HepG2 (cell line): ENCODE data around the gene CLASP2. TPM values are rescaled to one million over a fixed set of nuclear protein-coding genes. Genes with fewer than 3 reads are reported as not detected.

Experiments used
- LCORL ChIP-seq, 2 experiments: fragments of 450-650 bp in 1 of 2; sonication (generic) in 1 of 2; formaldehyde crosslinking in 1 of 2; IDR thresholded peaks; 2 replicates each; pipeline versions ENCODE4 v1.5.0 to v1.6.1; 2017 to 2020; ENCODE audit warnings: antibody characterized with exemption in 1 of 2, missing genetic modification reagents in 1 of 2
- MYC ChIP-seq: sonication (generic); formaldehyde crosslinking; IDR thresholded peaks from 2 replicates; pipeline ENCODE4 v1.9.0; 2021; ENCODE audit warnings: missing genetic modification reagents, borderline replicate concordance
- NKX3-1 ChIP-seq: sonication (generic); formaldehyde crosslinking; IDR thresholded peaks from 2 replicates; pipeline ENCODE4 v1.5.0; 2020; ENCODE audit warnings: missing genetic modification reagents
- PHF20 ChIP-seq: sonication (generic); formaldehyde crosslinking; IDR thresholded peaks from 2 replicates; pipeline ENCODE4 v1.5.0; 2020; ENCODE audit warnings: mild to moderate bottlenecking, missing genetic modification reagents
- POLR2AphosphoS5 ChIP-seq: IDR thresholded peaks from 2 replicates; pipeline ENCODE4 v1.6.1; 2012; ENCODE audit warnings: low read depth, low read length
- SNAPC2 ChIP-seq: sonication (generic); formaldehyde crosslinking; IDR thresholded peaks from 2 replicates; pipeline ENCODE4 v1.8.1; 2022; ENCODE audit warnings: mild to moderate bottlenecking, missing genetic modification reagents
- TCF7 ChIP-seq: sonication (generic); IDR thresholded peaks from 2 replicates; pipeline ENCODE4 v1.6.1; 2016; ENCODE audit warnings: antibody characterized with exemption, low read depth
- ZFYVE20 ChIP-seq: sonication (generic); formaldehyde crosslinking; IDR thresholded peaks from 2 replicates; pipeline ENCODE4 v1.8.0; 2023; ENCODE audit warnings: low read depth, mild to moderate bottlenecking, moderate library complexity, missing genetic modification reagents, borderline replicate concordance
- ZNF749 ChIP-seq: sonication (generic); formaldehyde crosslinking; IDR thresholded peaks from 2 replicates; pipeline ENCODE4 v1.8.0; 2022; ENCODE audit warnings: mild to moderate bottlenecking, missing genetic modification reagents, moderate library complexity, borderline replicate concordance
- ZZZ3 ChIP-seq: sonication (generic); formaldehyde crosslinking; IDR thresholded peaks from 2 replicates; pipeline ENCODE4 v1.4.0; 2020; ENCODE audit warnings: missing genetic modification reagents, mild to moderate bottlenecking, borderline replicate concordance
- polyA plus RNA-seq, 8 experiments: library from polyadenylated mRNA; depleted of rRNA in 3 of 8; stranded (reverse) in 7 of 8; unstranded in 1 of 8; fragments of >200 nt; fragmentation: Illumina TruSeq in 4 of 8; extraction: Trizol in 4 of 8; gene quantifications; 2 replicates each; pipeline versions ENCODE4 v1.2.1 to v1.2.3, GENCODE V29; 2011 to 2016; ENCODE audit warnings: low read depth in 4 of 8, missing spikeins in 1 of 8, mixed read lengths in 1 of 8; ENCODE audit not compliant: insufficient read depth in 1 of 8
- total RNA-seq, 5 experiments: library from RNA; depleted of rRNA; stranded (reverse); fragments of >200 nt; fragmentation: Illumina TruSeq; extraction: Trizol; gene quantifications; 2 replicates each; pipeline ENCODE4 v1.2.3, GENCODE V29; 2016; ENCODE audit warnings: low read depth in 1 of 5
- TF ChIP-seq, protein P1 (sequence below): sonication (generic); formaldehyde crosslinking; IDR thresholded peaks from 2 replicates; pipeline ENCODE4 v1.5.1; 2020; ENCODE audit warnings: missing genetic modification reagents, mild to moderate bottlenecking, borderline replicate concordance
- TF ChIP-seq, protein P2 (sequence below): sonication (generic); formaldehyde crosslinking; IDR thresholded peaks from one replicate; pipeline ENCODE4 v1.5.1; 2020; ENCODE audit warnings: mild to moderate bottlenecking, missing genetic modification reagents; ENCODE audit errors: not compliant biosample characterization
- TF ChIP-seq, protein P3 (sequence below): IDR thresholded peaks from 2 replicates; pipeline ENCODE4 v1.6.1; 2012; ENCODE audit warnings: inconsistent platforms
- TF ChIP-seq, protein P4 (sequence below): sonication (generic); formaldehyde crosslinking; IDR thresholded peaks from 2 replicates; pipeline ENCODE4 v1.8.0; 2022; ENCODE audit warnings: missing genetic modification reagents, mild to moderate bottlenecking, moderate library complexity, borderline replicate concordance
- TF ChIP-seq, protein P5 (sequence below): fragments of 450-650 bp; IDR thresholded peaks from 2 replicates; pipeline ENCODE4 v1.6.1; 2016

Gene CLASP2
- total and polyA plus RNA-seq, 2 of the 13 experiments (the other 11 are each of a cell fraction or from before 2014, with no cell fraction given) = 15.7 to 34.8 TPM

DNA sequence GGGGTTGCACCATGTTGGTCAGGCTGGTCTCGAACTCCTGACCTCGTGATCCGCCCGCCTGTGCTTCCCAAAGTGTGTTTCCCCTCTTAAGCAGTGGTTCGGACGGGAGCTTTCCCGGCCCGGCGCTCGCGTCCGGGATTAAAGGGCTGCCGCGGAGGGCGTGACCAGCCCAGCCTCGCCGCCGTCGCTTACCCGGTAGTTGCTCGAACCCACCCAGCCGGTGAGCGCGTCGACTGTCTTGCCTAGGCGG lies 513 bp downstream of the CLASP2 start (continued):
- TF ChIP-seq, protein P1, sequence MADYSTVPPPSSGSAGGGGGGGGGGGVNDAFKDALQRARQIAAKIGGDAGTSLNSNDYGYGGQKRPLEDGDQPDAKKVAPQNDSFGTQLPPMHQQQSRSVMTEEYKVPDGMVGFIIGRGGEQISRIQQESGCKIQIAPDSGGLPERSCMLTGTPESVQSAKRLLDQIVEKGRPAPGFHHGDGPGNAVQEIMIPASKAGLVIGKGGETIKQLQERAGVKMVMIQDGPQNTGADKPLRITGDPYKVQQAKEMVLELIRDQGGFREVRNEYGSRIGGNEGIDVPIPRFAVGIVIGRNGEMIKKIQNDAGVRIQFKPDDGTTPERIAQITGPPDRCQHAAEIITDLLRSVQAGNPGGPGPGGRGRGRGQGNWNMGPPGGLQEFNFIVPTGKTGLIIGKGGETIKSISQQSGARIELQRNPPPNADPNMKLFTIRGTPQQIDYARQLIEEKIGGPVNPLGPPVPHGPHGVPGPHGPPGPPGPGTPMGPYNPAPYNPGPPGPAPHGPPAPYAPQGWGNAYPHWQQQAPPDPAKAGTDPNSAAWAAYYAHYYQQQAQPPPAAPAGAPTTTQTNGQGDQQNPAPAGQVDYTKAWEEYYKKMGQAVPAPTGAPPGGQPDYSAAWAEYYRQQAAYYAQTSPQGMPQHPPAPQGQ (CRISPR knock-in tag) = no peak
- TF ChIP-seq ZFYVE20 = no peak
- TF ChIP-seq NKX3-1 = 0 out of 2 replicates have a peak, but pooled peaks have one; percentile 44
- TF ChIP-seq MYC (CRISPR knock-in tag) = peak; percentile 72; the same call in 1 of the 2 replicates
- no peak for TF ChIP-seq LCORL (IDR thresholded peaks at IDR 0.05)
- TF ChIP-seq LCORL (CRISPR knock-in tag; IDR thresholded peaks at IDR 0.05) = no peak
- TF ChIP-seq, protein P2, sequence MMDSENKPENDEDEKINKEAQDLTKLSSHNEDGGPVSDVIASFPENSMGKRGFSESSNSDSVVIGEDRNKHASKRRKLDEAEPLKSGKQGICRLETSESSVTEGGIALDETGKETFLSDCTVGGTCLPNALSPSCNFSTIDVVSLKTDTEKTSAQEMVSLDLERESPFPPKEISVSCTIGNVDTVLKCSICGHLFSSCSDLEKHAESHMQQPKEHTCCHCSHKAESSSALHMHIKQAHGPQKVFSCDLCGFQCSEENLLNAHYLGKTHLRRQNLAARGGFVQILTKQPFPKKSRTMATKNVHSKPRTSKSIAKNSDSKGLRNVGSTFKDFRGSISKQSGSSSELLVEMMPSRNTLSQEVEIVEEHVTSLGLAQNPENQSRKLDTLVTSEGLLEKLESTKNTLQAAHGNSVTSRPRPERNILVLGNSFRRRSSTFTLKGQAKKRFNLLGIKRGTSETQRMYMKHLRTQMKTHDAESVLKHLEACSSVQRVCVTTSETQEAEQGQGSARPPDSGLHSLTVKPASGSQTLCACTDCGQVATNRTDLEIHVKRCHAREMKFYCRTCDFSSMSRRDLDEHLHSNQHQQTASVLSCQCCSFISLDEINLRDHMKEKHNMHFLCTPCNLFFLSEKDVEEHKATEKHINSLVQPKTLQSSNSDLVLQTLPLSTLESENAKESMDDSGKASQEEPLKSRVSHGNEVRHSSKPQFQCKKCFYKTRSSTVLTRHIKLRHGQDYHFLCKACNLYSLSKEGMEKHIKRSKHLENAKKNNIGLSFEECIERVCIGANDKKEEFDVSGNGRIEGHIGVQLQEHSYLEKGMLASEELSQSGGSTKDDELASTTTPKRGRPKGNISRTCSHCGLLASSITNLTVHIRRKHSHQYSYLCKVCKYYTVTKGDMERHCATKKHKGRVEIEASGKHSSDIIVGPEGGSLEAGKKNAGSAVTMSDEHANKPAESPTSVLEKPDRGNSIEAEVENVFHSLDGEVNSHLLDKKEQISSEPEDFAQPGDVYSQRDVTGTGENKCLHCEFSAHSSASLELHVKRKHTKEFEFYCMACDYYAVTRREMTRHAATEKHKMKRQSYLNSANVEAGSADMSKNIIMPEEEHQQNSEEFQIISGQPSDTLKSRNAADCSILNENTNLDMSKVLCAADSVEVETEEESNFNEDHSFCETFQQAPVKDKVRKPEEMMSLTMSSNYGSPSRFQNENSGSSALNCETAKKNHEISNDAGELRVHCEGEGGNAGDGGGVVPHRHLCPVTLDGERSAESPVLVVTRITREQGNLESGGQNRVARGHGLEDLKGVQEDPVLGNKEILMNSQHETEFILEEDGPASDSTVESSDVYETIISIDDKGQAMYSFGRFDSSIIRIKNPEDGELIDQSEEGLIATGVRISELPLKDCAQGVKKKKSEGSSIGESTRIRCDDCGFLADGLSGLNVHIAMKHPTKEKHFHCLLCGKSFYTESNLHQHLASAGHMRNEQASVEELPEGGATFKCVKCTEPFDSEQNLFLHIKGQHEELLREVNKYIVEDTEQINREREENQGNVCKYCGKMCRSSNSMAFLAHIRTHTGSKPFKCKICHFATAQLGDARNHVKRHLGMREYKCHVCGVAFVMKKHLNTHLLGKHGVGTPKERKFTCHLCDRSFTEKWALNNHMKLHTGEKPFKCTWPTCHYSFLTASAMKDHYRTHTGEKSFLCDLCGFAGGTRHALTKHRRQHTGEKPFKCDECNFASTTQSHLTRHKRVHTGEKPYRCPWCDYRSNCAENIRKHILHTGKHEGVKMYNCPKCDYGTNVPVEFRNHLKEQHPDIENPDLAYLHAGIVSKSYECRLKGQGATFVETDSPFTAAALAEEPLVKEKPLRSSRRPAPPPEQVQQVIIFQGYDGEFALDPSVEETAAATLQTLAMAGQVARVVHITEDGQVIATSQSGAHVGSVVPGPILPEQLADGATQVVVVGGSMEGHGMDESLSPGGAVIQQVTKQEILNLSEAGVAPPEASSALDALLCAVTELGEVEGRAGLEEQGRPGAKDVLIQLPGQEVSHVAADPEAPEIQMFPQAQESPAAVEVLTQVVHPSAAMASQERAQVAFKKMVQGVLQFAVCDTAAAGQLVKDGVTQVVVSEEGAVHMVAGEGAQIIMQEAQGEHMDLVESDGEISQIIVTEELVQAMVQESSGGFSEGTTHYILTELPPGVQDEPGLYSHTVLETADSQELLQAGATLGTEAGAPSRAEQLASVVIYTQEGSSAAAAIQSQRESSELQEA (CRISPR knock-in tag) = no peak
- TF ChIP-seq, protein P3, sequence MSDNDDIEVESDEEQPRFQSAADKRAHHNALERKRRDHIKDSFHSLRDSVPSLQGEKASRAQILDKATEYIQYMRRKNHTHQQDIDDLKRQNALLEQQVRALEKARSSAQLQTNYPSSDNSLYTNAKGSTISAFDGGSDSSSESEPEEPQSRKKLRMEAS = no peak; the same call in 1 of the 2 replicates
- no peak for TF ChIP-seq POLR2AphosphoS5
- TF ChIP-seq, protein P4, sequence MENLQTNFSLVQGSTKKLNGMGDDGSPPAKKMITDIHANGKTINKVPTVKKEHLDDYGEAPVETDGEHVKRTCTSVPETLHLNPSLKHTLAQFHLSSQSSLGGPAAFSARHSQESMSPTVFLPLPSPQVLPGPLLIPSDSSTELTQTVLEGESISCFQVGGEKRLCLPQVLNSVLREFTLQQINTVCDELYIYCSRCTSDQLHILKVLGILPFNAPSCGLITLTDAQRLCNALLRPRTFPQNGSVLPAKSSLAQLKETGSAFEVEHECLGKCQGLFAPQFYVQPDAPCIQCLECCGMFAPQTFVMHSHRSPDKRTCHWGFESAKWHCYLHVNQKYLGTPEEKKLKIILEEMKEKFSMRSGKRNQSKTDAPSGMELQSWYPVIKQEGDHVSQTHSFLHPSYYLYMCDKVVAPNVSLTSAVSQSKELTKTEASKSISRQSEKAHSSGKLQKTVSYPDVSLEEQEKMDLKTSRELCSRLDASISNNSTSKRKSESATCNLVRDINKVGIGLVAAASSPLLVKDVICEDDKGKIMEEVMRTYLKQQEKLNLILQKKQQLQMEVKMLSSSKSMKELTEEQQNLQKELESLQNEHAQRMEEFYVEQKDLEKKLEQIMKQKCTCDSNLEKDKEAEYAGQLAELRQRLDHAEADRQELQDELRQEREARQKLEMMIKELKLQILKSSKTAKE (CRISPR knock-in tag) = no peak
- peak; percentile 47; the same call in 1 of the 2 replicates for TF ChIP-seq TCF7
- 0 out of 2 replicates have a peak, but pooled peaks have one; percentile 30 for TF ChIP-seq ZZZ3 (CRISPR knock-in tag)
- no peak for TF ChIP-seq PHF20 (CRISPR knock-in tag)
- TF ChIP-seq, protein P5, sequence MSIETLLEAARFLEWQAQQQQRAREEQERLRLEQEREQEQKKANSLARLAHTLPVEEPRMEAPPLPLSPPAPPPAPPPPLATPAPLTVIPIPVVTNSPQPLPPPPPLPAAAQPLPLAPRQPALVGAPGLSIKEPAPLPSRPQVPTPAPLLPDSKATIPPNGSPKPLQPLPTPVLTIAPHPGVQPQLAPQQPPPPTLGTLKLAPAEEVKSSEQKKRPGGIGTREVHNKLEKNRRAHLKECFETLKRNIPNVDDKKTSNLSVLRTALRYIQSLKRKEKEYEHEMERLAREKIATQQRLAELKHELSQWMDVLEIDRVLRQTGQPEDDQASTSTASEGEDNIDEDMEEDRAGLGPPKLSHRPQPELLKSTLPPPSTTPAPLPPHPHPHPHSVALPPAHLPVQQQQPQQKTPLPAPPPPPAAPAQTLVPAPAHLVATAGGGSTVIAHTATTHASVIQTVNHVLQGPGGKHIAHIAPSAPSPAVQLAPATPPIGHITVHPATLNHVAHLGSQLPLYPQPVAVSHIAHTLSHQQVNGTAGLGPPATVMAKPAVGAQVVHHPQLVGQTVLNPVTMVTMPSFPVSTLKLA = no peak
- 0 out of 2 replicates have a peak, but pooled peaks have one; percentile 38 for TF ChIP-seq SNAPC2
- TF ChIP-seq ZNF749 (CRISPR knock-in tag) = no peak; the same call in 1 of the 2 replicates
